CD4-positive, alpha-beta T cell treated with Interleukin-15 for 1 hour (primary cell): Measurements from ENCODE around the gene KCNN4.
"Not testable (repeated sequence)": the region's sequence is repeated elsewhere in the genome, so short reads cannot be mapped to it uniquely, and the experiment has no call there.

Experiments
- DNase-seq: peaks from one replicate; pipeline ENCODE4 v3.0.0-alpha.2; 2020

Gene KCNN4

GRCh38 chr19:43798546-43799409 is 18.0 kb upstream of the KCNN4 start:
- DNase-seq = peak; percentile 24

- no peak for DNase-seq
Measured at GRCh38 chr19:43798026-43798545, 17.3 kb upstream of the KCNN4 start.

GRCh38 chr19:43797556-43797955 is 16.8 kb upstream of the KCNN4 start:
- no peak for DNase-seq

GRCh38 chr19:43797118-43797517 is 16.3 kb upstream of the KCNN4 start:
- no peak for DNase-seq

- no peak for DNase-seq
Measured at GRCh38 chr19:43790587-43790986, 9.8 kb upstream of the KCNN4 start.

- DNase-seq = no peak
Measured at GRCh38 chr19:43789029-43789428, 8.3 kb upstream of the KCNN4 start.

GRCh38 chr19:43786665-43787064 is 5.9 kb upstream of the KCNN4 start:
- no peak for DNase-seq

GRCh38 chr19:43784981-43785808 is 4.4 kb upstream of the KCNN4 start:
- DNase-seq = peak; percentile 63

GRCh38 chr19:43784241-43784980 is 3.6 kb upstream of the KCNN4 start:
- peak; percentile 65 for DNase-seq

GRCh38 chr19:43783636-43784035 is 2.9 kb upstream of the KCNN4 start:
- no peak for DNase-seq

- DNase-seq = peak; percentile 36
Measured at GRCh38 chr19:43782689-43783231, 2.0 kb upstream of the KCNN4 start.

GRCh38 chr19:43782311-43782660 is 1.5 kb upstream of the KCNN4 start:
- no peak for DNase-seq

GRCh38 chr19:43781630-43782310 is 997 bp upstream of the KCNN4 start:
- DNase-seq = no peak

GRCh38 chr19:43779820-43780219 is 953 bp downstream of the KCNN4 start:
- no peak for DNase-seq

- peak; percentile 28 for DNase-seq
Measured at GRCh38 chr19:43779147-43779819, 1.5 kb downstream of the KCNN4 start.

GRCh38 chr19:43778651-43779050 is 2.1 kb downstream of the KCNN4 start:
- no peak for DNase-seq

GRCh38 chr19:43777163-43777695 is 3.5 kb downstream of the KCNN4 start:
- DNase-seq = peak; percentile 70

GRCh38 chr19:43776286-43776685 is 4.5 kb downstream of the KCNN4 start:
- DNase-seq = no peak

- DNase-seq = no peak
Measured at GRCh38 chr19:43775299-43775890, 5.4 kb downstream of the KCNN4 start.

- not testable (repeated sequence) for DNase-seq
Measured at GRCh38 chr19:43774940-43775258, 5.9 kb downstream of the KCNN4 start.
